AG10803 (cell line): ENCODE measurements around the gene ZBTB20.

ENCODE experiments used
- DNase-seq: peaks from one replicate; pipeline ENCODE4 v3.0.0; 2010; ENCODE audit warnings: low read depth
- H3K4me3 ChIP-seq: 2 replicates; pipeline ENCODE4 v1.5.1; 2011; ENCODE audit warnings: mild to moderate bottlenecking, low read length, control low read depth
- CTCF ChIP-seq: conservative IDR thresholded peaks from 2 replicates; pipeline ENCODE4 v1.5.1; 2011; ENCODE audit warnings: mild to moderate bottlenecking, low read length, control low read depth, inconsistent platforms

The ZBTB20 gene

GRCh38 chr3:114572364-114573062, 574.6 kb downstream of the ZBTB20 start:
- no peak for DNase-seq
- no peak overlapping the region for H3K4me3 ChIP-seq
- TF ChIP-seq CTCF: no peak

GRCh38 chr3:114571363-114571762, 575.7 kb downstream of the ZBTB20 start:
- H3K4me3 ChIP-seq: no peak overlapping the region
- no peak for DNase-seq
- TF ChIP-seq CTCF: no peak

- H3K4me3 ChIP-seq: no peak overlapping the region
- TF ChIP-seq CTCF: no peak
- no peak for DNase-seq
These were observed 577.9 kb downstream of the ZBTB20 start for GRCh38 chr3:114569186-114569585.

- no peak overlapping the region for H3K4me3 ChIP-seq
- TF ChIP-seq CTCF: no peak
- no peak for DNase-seq
These were observed 579.3 kb downstream of the ZBTB20 start for GRCh38 chr3:114567771-114568170.

GRCh38 chr3:114566767-114567166, 580.3 kb downstream of the ZBTB20 start:
- no peak for DNase-seq
- H3K4me3 ChIP-seq: no peak overlapping the region
- TF ChIP-seq CTCF: no peak

GRCh38 chr3:114566162-114566755, 580.8 kb downstream of the ZBTB20 start:
- no peak for DNase-seq
- no peak overlapping the region for H3K4me3 ChIP-seq
- TF ChIP-seq CTCF: no peak

- DNase-seq: peak; percentile 72
- no peak for TF ChIP-seq CTCF
- no peak overlapping the region for H3K4me3 ChIP-seq
These were observed 581.9 kb downstream of the ZBTB20 start for GRCh38 chr3:114565216-114565615.
